Muscle of arm (tissue), 14 donors: Measurements from ENCODE around the gene SHISA5. TPM values are rescaled to one million over a fixed set of nuclear protein-coding genes. Genes with fewer than 3 reads are reported as not detected.
"Not testable (repeated sequence)": the region's sequence is repeated elsewhere in the genome, so short reads cannot be mapped to it uniquely, and the experiment has no call there.

Source experiments
- DNase-seq: peaks from one replicate; pipeline ENCODE4 v3.0.0-alpha.2; 2013
- long read RNA-seq, 11 donors: transcript quantifications; one replicate each; lab custom pipeline, GENCODE V29; 2026
- polyA plus RNA-seq, 12 donors: library from polyadenylated mRNA; unstranded; fragments of 120-200 nt; gene quantifications; one replicate each; pipeline ENCODE4 v1.2.1, GENCODE V29; 2013; ENCODE audit not compliant: insufficient read length in 12 of 12

SHISA5 gene, protein sequence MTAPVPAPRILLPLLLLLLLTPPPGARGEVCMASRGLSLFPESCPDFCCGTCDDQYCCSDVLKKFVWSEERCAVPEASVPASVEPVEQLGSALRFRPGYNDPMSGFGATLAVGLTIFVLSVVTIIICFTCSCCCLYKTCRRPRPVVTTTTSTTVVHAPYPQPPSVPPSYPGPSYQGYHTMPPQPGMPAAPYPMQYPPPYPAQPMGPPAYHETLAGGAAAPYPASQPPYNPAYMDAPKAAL
- 100 to 1,000 TPM in 1 of 12 donors, 10 to 100 TPM in 10, not detected in 1; 51.7 to 115 (median 67.4) TPM for polyA plus RNA-seq
- long read RNA-seq, donor 1, transcript SHISA5-216 (3 exons, 1,908 nt), result minor isoform, 27 of 119 reads
- long read RNA-seq, donor 1, transcript SHISA5-201 (6 exons, 2,369 nt), result minor isoform, 9 of 119 reads
- long read RNA-seq, donor 1, transcript SHISA5-206 (4 exons, 1,839 nt), result major isoform, 53 of 119 reads
- long read RNA-seq, donor 1, transcript SHISA5-212 (4 exons, 1,739 nt), result minor isoform, 8 of 119 reads
- long read RNA-seq, donor 1, partial matches to known transcripts, result 21 of 119 reads
- long read RNA-seq, donor 1, other reads (novel, unspliced or antisense), result 0 of 119 reads
- long read RNA-seq, donor 2, transcript SHISA5-201 (6 exons, 2,369 nt), result minor isoform, 8 of 45 reads
- long read RNA-seq, donor 2, transcript SHISA5-216 (3 exons, 1,908 nt), result minor isoform, 10 of 45 reads
- long read RNA-seq, donor 2, transcript SHISA5-206 (4 exons, 1,839 nt), result major isoform, 20 of 45 reads
- long read RNA-seq, donor 2, partial matches to known transcripts, result 7 of 45 reads
- long read RNA-seq, donor 2, other reads (novel, unspliced or antisense), result 0 of 45 reads
- long read RNA-seq, donor 3, transcript SHISA5-216 (3 exons, 1,908 nt), result minor isoform, 6 of 20 reads
- long read RNA-seq, donor 3, transcript SHISA5-206 (4 exons, 1,839 nt), result major isoform, 12 of 20 reads
- long read RNA-seq, donor 3, partial matches to known transcripts, result 0 of 20 reads
- long read RNA-seq, donor 3, other reads (novel, unspliced or antisense), result 0 of 20 reads
- long read RNA-seq, donor 4, transcript SHISA5-216 (3 exons, 1,908 nt), result minor isoform, 8 of 26 reads
- long read RNA-seq, donor 4, transcript SHISA5-206 (4 exons, 1,839 nt), result major isoform, 11 of 26 reads
- long read RNA-seq, donor 4, partial matches to known transcripts, result 5 of 26 reads
- long read RNA-seq, donor 4, other reads (novel, unspliced or antisense), result 0 of 26 reads
- long read RNA-seq, donor 5, transcript SHISA5-216 (3 exons, 1,908 nt), result minor isoform, 6 of 31 reads
- long read RNA-seq, donor 5, transcript SHISA5-206 (4 exons, 1,839 nt), result major isoform, 15 of 31 reads
- long read RNA-seq, donor 5, transcript SHISA5-201 (6 exons, 2,369 nt), result minor isoform, 5 of 31 reads
- long read RNA-seq, donor 5, partial matches to known transcripts, result 5 of 31 reads
- long read RNA-seq, donor 5, other reads (novel, unspliced or antisense), result 0 of 31 reads
- long read RNA-seq, donor 6, transcript SHISA5-216 (3 exons, 1,908 nt), result minor isoform, 7 of 16 reads
- long read RNA-seq, donor 6, transcript SHISA5-206 (4 exons, 1,839 nt), result major isoform, 8 of 16 reads
- long read RNA-seq, donor 6, partial matches to known transcripts, result 0 of 16 reads
- long read RNA-seq, donor 6, other reads (novel, unspliced or antisense), result 0 of 16 reads
- long read RNA-seq, donor 7, transcript SHISA5-206 (4 exons, 1,839 nt), result major isoform, 12 of 23 reads
- long read RNA-seq, donor 7, transcript SHISA5-216 (3 exons, 1,908 nt), result minor isoform, 10 of 23 reads
- long read RNA-seq, donor 7, partial matches to known transcripts, result 0 of 23 reads
- long read RNA-seq, donor 7, other reads (novel, unspliced or antisense), result 0 of 23 reads
- long read RNA-seq, donor 8, transcript SHISA5-206 (4 exons, 1,839 nt), result major isoform, 36 of 46 reads
- long read RNA-seq, donor 8, transcript SHISA5-201 (6 exons, 2,369 nt), result minor isoform, 6 of 46 reads
- long read RNA-seq, donor 8, partial matches to known transcripts, result 0 of 46 reads
- long read RNA-seq, donor 8, other reads (novel, unspliced or antisense), result 0 of 46 reads
- long read RNA-seq, donor 9, transcript SHISA5-206 (4 exons, 1,839 nt), result major isoform, 12 of 739 reads
- long read RNA-seq, donor 9, transcript SHISA5-201 (6 exons, 2,369 nt), result minor isoform, 5 of 739 reads
- long read RNA-seq, donor 9, partial matches to known transcripts, result 222 of 739 reads
- long read RNA-seq, donor 9, other reads (novel, unspliced or antisense), result 496 of 739 reads
- long read RNA-seq, donor 10, transcript SHISA5-216 (3 exons, 1,908 nt), result minor isoform, 7 of 32 reads
- long read RNA-seq, donor 10, transcript SHISA5-201 (6 exons, 2,369 nt), result minor isoform, 8 of 32 reads
- long read RNA-seq, donor 10, transcript SHISA5-206 (4 exons, 1,839 nt), result major isoform, 16 of 32 reads
- long read RNA-seq, donor 10, partial matches to known transcripts, result 0 of 32 reads
- long read RNA-seq, donor 10, other reads (novel, unspliced or antisense), result 0 of 32 reads
- long read RNA-seq, donor 11, transcript SHISA5-201 (6 exons, 2,369 nt), result minor isoform, 16 of 63 reads
- long read RNA-seq, donor 11, transcript SHISA5-216 (3 exons, 1,908 nt), result minor isoform, 13 of 63 reads
- long read RNA-seq, donor 11, transcript SHISA5-206 (4 exons, 1,839 nt), result major isoform, 29 of 63 reads
- long read RNA-seq, donor 11, partial matches to known transcripts, result 5 of 63 reads
- long read RNA-seq, donor 11, other reads (novel, unspliced or antisense), result 0 of 63 reads

DNA sequence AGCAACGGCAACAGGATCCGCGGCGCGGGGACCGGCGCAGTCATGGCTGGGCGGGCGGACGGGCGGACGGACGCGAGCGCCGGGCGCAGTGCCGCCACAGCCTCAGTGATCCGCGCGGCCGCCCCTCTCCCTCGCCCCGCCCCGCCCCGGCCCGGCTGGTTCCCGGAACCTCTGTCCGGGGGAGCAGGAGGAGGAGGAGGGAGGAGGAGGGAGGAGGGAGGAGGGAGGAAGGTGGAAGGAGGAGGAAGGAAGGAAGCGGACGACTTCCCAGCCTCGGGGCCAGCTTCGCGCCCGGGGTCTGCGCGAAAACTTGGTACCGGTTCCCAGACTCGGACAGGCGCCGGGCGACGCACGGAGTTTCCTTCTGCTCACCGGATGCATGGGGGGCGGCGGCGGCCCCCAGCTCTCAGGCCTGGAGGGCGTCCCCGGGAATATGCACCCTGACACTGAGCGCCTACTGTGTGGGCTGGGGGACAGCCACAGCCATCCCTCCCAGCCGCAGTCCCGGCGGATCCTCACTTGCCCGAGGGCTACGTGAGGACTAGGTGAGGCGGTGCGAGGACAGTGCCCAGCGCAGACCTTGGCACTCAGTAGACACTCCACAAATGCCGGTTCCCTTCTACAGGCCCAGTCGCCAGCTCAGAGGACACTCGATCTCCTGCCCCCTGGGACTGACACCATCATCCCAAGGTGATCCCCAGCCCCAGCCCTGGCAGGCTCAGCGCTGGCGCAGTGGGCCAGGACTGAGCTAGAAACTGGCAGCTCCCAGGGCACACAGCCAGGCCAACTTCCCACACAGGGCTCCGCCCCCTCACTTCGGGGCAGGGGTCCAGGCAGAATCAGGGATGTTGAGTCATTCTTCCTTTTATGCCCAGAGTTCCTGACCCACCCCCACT lies at the start of gene SHISA5:
TSS of gene SHISA5 (minus strand) at position 124 of the 896 bp plus-strand sequence. CDS start at position 44, 80 bp downstream.
- peak; percentile 66 for DNase-seq

DNA sequence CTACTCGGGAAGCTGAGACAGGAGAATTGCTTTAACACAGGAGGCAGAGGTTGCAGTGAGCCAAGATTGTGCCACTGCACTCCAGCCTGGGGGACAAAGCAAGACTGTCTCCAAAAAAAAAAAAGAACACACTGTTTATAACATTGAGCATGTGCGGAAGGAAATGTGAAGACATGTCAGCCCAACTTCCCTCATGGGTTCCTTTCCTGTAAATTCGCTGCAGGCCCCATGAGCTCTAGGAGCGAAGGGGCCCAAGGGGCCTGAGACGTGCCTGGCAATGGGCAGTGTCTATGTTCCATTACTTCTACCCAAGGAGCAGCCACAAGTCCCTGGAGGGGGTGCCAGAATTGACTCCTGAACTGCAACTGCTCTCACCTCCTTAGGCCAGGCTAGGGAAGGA lies 49.4 kb upstream of the SHISA5 start:
- DNase-seq, result no peak

DNA sequence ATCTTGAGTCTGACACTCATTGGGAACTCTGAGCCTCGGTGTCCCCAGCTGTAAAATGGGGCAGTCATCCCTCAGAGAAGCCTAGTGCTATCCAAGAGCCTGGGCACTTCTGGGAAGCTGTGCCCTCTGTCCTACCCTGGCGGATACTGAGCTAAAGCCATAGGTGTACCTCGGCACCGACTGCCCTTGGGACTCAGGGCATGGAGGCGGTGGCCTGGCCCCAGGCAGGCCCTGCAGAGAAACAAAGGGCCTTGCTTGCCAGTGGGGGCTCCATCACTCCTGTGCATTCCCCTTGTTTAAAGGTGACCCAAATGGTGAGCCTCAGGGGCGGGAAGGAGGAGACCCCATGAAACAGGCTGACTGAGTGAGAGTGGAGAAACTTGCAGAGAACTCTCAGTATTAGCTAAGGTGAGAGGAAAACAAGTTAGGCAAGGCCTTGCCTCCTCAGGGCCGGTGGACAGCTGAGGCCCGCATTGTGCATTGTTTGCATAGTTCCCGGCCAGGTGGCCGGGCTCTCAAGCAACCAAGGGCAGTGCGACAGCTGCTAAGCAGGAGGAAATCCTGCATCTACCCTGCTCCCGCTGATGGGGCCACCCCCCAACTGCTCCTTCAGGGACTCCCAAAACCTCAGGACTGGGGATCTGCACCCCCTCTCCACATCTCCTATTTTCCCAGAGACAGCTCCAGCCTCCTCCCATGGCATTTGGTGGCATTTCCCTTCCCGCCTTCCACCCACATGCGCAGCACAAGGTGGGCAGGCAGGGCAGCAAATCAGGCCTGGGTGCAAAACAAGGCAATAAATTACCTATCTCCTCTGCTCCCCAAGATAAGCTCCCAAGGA lies 48.4 kb upstream of the SHISA5 start:
- no peak for DNase-seq

DNA sequence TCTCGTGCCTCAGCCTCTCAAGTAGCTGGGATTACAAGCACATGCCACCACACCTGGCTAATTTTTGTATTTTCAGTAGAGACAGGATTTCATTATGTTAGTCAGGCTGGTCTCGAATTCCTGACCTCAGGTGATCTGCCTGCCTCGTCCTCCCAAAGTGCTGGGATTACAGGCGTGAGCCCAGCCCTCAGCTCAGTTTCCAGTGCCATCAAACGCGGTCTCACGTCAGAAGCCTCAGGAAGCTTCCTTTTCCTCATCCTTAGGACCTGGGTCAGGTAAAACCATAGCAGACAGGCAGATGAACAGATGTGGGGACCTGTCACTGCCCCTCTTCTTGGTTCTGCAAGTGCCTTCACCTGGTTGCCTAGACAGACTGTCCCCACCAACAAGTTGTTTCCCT lies 47.7 kb upstream of the SHISA5 start:
- DNase-seq, result not testable (repeated sequence)

DNA sequence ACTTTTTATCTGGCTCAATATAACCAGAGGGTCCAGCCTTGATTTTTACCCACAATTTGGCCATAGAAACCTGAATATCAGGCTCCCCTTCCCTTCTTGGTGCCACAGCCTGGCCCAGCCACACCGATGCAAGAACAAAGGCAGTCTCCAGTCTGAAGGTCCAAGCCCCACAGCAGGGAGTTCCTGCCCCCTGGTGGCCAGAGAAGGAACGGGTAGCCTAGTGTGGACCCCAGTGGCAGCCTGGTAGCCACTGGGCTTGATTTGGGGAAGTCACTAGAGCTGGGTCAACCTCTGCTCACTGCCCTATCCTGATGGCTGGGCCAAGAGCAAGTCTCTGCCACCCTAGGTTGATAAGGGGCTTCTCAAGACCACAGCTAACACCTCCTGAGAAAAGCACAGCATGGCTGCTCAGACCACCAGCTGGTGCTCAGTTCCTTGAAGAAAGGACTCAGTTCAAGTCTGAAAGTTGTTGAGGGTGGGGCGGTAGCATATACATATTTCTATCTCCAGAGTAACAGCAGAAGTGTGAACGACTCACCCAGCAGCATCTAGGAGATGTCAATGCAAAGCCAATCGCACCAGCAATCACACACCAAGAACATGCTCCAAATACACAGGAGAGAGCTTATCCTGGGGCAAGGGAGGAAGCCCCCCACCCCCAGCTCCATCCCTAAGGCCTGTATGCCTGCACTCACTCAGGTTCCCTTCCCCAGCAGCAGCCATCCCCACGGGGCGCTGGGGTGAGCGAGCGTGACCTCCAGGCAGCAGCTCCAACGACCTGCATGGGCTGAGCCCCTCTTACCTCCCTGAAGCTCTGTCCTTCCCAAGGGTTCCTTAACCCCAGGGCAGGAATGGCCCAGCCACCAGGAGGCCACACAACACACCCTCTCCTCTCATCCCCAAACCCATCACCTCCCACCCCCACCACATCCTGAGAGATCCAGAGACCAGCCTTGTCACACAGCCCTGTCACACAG lies 45.0 kb upstream of the SHISA5 start:
- DNase-seq, result peak; percentile 73

DNA sequence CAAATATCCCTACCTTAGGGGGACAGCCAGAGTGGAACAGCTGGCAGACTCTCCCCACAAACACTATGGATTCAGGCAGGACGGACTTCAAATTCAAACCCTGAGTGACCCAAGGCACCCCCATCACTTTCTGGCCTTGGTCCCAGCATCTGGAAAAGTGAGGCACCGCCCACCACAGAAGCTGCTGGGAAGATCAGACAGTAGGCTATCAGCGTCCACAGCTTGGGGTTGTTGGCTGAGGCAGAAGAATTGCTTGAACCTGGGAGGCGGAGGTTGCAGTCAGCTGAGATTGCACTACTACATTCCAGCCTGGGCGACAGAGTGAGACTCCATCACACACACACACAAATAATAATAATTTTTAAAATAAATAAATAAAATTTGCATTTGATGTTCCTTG lies 44.2 kb upstream of the SHISA5 start:
- no peak for DNase-seq

DNA sequence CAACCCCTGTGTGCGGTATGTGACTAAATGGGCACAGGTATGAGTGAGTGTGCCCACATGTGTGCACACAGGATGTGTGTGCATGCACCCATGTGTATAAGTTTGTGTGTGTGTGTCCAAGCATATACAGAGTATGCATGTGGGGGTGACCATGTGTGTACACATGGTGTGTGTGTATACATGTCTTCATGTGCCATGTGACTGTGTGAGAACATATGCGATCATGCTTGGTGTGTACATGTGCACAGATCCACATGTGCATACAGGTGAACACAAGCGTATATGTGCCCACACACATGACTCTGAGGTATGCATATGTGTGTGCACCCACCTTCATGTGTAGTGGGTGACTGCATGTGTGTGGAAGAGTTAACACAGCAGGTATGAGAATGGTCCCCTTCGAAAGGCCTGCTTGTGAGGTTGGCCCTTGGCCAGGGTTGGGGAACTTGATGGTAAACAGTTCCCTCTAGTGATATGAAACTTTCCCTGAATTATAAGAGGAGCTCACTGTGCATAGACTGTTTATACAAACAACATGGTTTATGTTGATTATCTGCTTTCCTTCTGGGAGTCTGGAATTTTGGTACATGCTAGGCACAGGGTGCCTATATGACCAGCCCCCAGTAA lies 42.3 kb upstream of the SHISA5 start:
- DNase-seq, result no peak

DNA sequence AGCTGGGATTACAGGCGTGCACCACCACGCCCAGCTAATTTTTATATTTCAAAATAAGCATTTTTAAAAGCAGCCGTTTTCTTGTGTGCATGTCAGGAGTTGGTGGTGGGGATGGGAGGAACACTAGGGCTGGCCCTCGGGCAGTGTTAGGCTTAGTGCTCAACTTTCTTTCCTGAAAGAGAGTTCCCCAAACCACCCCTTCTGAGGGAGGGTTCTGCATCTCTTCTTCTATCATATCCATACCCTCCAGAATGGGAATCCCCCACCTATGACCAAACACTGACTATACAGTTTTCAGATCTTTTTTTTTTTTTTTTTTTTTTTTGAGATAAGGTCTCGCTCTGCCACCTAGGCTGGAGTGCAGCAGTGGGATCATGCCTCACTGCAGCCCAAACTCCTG lies 40.2 kb upstream of the SHISA5 start:
- no peak for DNase-seq

DNA sequence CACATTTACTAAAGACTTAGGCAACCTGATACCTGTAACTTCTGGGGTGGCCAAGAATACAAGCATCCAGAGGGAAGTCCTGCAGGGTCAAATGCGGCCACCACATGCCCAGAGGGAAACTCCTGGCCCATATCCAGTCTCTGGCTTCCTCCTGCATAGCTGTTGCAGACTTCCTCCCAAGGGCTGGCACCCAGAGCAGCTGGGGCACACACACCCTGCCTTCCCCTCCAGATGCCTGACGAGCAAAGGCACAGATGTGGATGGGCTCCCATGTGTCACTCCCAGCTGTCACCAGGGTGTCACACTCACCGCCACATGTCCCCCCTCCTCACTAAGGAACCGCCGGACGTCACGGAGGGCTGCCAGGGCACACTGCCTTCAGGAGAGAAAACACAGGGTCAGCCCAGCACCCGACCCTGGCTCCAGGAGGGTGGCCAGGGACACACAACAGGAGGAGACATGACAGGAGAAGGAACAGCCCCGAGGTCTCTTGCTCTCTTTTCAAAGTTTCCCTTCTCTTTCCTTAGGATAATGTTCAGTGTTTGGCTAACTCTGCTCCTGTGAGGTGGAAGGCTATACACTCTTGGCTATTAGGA lies 39.4 kb upstream of the SHISA5 start:
- no peak for DNase-seq

DNA sequence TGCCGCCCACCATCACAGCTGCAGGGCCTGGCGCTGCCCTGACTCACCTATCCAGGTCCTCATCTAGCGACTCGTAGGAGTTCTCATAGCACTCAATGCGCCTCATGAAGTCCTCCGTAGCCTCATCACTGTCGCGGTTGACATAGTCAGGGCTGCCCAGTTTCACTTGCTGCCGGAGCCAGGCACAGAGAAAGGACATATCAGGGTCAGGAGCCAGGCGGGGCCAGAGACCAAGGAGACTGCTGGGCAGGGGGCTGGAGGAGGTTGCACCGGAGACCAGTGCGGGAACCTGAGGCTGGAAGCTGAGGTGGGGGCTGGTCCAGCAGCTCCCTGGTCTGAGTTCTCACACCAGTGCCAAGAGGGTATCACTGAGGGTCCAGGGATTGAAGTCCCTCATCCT lies 34.5 kb upstream of the SHISA5 start:
- no peak for DNase-seq

DNA sequence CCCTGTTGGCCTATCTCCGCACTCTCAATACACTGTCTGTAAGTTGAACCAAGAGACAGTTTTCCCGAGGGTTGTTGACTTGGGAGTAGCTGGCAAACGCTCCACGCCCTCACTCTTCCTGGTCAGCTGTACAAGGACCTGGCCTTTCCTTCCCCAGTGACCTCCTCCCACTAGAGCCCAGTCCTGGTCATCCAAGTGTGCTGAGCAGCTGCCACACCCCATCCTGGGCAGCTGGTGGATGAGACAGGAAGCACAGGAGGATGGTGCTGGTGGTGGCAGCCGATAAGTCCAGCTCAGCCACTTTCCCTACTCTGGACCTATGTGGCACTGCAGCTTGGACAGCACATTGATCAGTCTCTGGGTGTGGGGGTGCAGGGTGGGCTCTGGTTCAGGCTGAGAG lies 32.8 kb upstream of the SHISA5 start:
- DNase-seq, result no peak

DNA sequence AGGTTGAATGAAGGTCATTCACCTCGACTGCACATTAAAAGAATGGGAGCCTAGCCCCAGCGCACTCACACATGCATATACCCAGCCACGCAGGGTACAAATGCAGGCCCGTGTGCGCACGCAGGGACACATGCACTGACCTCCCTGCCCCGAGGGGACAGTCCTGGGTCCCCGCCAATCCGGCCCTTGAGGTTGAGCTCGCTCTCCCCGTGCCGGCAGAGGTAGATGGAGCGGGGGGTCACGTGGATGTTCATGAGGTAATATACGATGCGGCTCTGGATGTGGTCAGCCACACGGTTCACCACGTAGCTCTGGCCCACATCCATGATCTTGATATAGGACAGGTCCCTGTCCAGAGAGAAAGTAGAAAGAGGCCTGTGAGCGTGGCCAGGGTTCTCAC lies 32.1 kb upstream of the SHISA5 start:
- no peak for DNase-seq

DNA sequence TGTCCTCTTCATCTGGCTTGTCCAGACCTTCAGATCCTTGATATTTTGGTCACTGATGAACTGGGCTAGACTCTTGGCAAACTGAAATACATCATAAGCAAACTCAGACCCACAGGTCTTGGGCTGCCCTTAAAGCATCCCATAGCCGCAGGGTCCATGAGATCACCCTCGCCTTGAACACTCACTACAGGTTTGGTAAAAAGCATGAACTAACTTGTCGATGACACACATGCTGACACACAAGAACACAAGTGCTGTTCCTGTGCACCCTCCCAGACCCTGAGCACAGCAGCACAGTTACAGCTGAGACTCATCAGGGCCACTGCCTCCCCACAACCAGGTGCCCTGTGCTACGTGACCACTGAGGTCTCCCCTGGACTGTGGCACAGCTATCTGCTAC lies 31.6 kb upstream of the SHISA5 start:
- no peak for DNase-seq

DNA sequence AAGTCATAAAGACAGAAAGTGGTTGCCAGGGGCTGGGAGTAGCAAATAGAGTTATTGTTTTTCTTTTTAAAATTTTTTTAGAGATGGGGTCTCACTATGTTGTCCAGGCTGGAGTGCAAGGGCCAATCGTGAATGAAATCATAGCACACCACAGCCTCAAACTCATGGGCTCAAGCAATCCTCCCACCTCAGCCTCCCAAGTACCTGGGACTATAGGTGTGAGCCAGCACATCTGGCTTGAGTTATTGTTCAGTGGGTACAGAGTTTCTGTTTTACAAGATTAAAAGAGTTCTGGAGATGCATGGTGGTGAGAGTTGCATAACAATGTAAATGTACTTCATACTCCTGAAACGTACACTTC lies 29.0 kb upstream of the SHISA5 start:
- DNase-seq, result no peak
